Peyer's patch (tissue), 4 donors: ENCODE data around the gene AP2B1. TPM values are rescaled to one million over a fixed set of nuclear protein-coding genes. Genes with fewer than 3 reads are reported as not detected.
A peak's percentile ranks its signal among the peaks of the same experiment; 100 is the strongest.

Source experiments
- DNase-seq, 3 donors: peaks; one replicate each; pipeline ENCODE4 v3.0.0-alpha.2; 2017 to 2019
- H3K27ac ChIP-seq, 4 donors: fragments of 200-600 bp; sonication (generic); one replicate each; pipeline ENCODE4 v1.5.1; 2016 to 2019
- H3K27me3 ChIP-seq, 2 donors: fragments of 200-600 bp; sonication (generic); one replicate each; pipeline ENCODE4 v1.5.1; 2019
- H3K36me3 ChIP-seq, 3 donors: fragments of 200-600 bp; sonication (generic); one replicate each; pipeline ENCODE4 v1.5.1; 2016 to 2019
- H3K4me1 ChIP-seq, 4 donors: fragments of 200-600 bp; sonication (generic); one replicate each; pipeline ENCODE4 v1.5.1; 2016 to 2019
- H3K4me3 ChIP-seq, 4 donors: fragments of 200-600 bp; sonication (generic); 1 replicate in 3 of 4; 2 replicates in 1 of 4; pipeline ENCODE4 v1.5.1; 2016 to 2019; ENCODE audit warnings: mild to moderate bottlenecking in 1 of 4
- H3K9me3 ChIP-seq, 4 donors: fragments of 200-600 bp; sonication (generic); one replicate each; pipeline ENCODE4 v1.5.1; 2016 to 2019; ENCODE audit warnings: mild to moderate bottlenecking in 1 of 4
- POLR2A ChIP-seq, 2 donors: fragments of 450-650 bp; IDR thresholded peaks; one replicate each; pipeline ENCODE4 v1.5.1; 2017; ENCODE audit warnings: antibody characterized with exemption in 2 of 2, mild to moderate bottlenecking in 2 of 2, moderate library complexity in 2 of 2
- total RNA-seq, 4 donors: library from RNA; depleted of rRNA; stranded (reverse); fragments of >200 nt; gene quantifications; one replicate each; pipeline ENCODE4 v1.1.0, GENCODE V29; 2016
- TF ChIP-seq, protein P1 (sequence below), 6 experiments: fragments of 450-650 bp in 4 of 6; fragments of 200-600 bp in 2 of 6; sonication (generic) in 1 of 6; IDR thresholded peaks; one replicate each; pipeline ENCODE4 v1.5.1; 2017 to 2019; ENCODE audit warnings: antibody characterized with exemption in 6 of 6, mild to moderate bottlenecking in 3 of 6, moderate library complexity in 1 of 6

AP2B1 gene
- total RNA-seq, 4 donors from 2014 or later, result 46.2 to 75.3 (median 66.6) TPM

DNA sequence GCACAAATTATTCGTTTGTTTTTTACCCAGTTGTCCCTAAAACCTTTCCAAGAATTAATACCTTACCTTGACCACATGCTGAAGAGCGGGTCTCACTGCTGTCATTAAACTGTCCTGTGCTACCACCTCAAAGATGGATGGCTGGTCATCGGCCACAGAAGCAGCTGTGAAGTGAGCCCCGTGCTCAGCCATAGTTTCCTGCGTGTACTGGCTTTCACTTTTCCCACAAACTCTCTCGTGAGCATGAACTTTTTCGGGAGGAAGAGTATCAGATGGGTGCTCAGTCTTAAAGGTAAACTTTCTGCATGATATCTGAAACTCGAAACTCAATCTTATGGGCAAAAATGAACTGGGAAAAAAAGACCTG, 9.3 kb upstream of the AP2B1 start:
- Histone ChIP-seq H3K27ac (peak overlapping the region; percentile 86 to 90 (median 88)), H3K9me3 (no peaks in the 10 kb centered on the region), H3K4me1 (peaks cover 0 to 10% (median 2%) of the 10 kb centered on the region in 4 donors), H3K4me3 (peak overlapping the region; percentile 58 to 73 (median 64)), H3K36me3 (peaks cover 0 to 18% (median 0%) of the 10 kb centered on the region in 3 donors), H3K27me3 (no peaks in the 10 kb centered on the region)
- no peak for DNase-seq
- no peak for TF ChIP-seq POLR2A (IDR thresholded peaks at IDR 0.05)
- TF ChIP-seq, protein P1, sequence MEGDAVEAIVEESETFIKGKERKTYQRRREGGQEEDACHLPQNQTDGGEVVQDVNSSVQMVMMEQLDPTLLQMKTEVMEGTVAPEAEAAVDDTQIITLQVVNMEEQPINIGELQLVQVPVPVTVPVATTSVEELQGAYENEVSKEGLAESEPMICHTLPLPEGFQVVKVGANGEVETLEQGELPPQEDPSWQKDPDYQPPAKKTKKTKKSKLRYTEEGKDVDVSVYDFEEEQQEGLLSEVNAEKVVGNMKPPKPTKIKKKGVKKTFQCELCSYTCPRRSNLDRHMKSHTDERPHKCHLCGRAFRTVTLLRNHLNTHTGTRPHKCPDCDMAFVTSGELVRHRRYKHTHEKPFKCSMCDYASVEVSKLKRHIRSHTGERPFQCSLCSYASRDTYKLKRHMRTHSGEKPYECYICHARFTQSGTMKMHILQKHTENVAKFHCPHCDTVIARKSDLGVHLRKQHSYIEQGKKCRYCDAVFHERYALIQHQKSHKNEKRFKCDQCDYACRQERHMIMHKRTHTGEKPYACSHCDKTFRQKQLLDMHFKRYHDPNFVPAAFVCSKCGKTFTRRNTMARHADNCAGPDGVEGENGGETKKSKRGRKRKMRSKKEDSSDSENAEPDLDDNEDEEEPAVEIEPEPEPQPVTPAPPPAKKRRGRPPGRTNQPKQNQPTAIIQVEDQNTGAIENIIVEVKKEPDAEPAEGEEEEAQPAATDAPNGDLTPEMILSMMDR (IDR thresholded peaks at IDR 0.05), result no peak

DNA sequence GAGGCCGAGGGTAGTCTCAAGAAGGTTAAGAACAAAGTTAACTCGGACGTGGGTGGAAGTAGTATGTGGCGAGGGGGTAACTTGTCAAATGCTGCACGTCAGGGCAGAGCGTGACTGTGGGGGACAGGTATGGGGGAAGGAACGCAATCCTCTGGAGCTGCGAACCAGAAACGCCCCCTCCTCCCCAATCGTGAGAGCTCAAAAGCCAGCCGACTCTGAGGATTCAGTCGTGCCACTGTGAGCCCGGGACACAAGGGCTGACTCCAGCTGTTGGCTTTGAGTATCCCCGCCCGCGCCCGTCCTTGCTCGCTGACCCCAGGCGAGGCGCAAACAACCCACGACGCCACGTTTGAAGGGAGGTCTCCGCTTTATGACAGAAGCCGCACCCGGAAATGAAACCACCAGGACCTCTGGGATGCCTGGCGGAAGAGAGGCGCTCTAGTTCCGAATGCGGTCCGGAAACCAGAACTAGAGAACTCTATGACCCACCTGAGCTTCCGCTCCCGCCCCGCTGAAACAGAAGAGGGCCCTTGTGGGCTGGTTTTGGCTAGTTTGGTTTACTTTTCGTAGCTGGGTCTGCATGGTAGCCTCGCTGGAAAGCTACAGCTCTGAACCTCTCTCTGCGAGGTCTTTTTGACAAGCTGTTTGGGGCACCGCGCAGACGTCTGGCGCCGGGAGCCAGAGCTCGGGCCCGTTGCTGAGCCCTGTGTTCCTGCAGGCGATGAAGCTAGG, 8.8 kb upstream of the AP2B1 start, which contains the start of gene PEX12:
PEX12 (minus strand) TSS at position 375 of the 732 bp plus-strand sequence. CDS start 550 bp downstream, outside the sequence.
- DNase-seq, result peak; percentile 86 to 97 (median 92)
- TF ChIP-seq, protein P1 (IDR thresholded peaks at IDR 0.05), result no peak
- peak; percentile 53 to 75 for TF ChIP-seq POLR2A (IDR thresholded peaks at IDR 0.05)
- peak within 1 kb of the TSS; percentile 86 to 90 (median 88) for H3K27ac ChIP-seq
- H3K36me3 ChIP-seq, result peaks cover 0 to 18% (median 0%) of the 10 kb centered on the region in 3 donors
- H3K4me1 ChIP-seq, result peaks cover 0 to 10% (median 2%) of the 10 kb centered on the region in 4 donors
- H3K4me3 ChIP-seq, result peak within 1 kb of the TSS; percentile 58 to 73 (median 64)
- no peaks in the 10 kb centered on the region for H3K9me3 ChIP-seq
- no peaks in the 10 kb centered on the region for H3K27me3 ChIP-seq

DNA sequence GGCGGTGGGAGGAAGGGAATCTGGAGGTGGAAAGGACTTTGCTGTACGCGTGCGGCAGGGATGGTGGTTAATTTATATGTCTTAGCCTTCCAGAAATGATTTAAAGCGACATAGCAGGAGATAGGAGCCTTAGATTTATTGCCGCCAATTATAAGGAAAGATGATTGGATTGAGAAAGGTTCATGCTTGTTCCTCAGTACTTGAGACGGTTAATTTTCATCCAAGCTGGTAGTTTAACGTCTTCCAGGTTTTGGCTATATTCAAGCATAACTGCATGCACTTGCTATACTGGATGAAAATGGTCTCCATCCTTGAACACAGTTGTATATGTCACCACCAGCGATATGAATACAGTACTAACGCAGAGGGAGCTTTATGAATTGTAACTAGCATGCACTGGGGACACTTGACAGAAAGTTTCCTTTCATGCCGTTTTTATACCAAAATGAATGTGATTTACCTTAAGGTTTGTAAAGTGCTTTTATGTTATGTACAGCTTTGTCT, 8.1 kb upstream of the AP2B1 start:
- Histone ChIP-seq H3K4me1 (peaks cover 0 to 10% (median 2%) of the 10 kb centered on the region in 4 donors), H3K36me3 (peaks cover 0 to 15% (median 0%) of the 10 kb centered on the region in 3 donors), H3K9me3 (no peaks in the 10 kb centered on the region), H3K4me3 (peak overlapping the region; percentile 58 to 73 (median 64)), H3K27ac (peak overlapping the region; percentile 86 to 90 (median 88)), H3K27me3 (no peaks in the 10 kb centered on the region)
- TF ChIP-seq POLR2A (IDR thresholded peaks at IDR 0.05), result no peak
- no peak for DNase-seq

DNA sequence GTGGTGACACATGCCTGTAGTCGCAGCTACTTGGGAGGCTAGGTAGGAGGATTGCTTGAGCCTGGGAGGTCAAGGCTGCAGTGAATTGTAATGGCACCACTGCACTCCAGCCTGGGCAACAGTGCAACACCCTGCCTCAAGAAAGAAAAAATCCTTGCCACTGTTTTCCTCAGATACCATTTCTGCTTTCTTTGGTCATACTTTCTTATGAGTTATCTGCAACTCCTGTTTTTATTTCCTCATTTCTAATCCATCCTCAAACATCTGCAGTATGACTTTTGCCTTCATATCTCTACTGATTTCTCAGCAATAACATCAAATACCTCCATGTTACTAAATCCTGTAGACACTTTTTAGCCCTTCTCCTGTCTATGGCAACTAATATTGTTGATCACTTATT, 3.1 kb upstream of the AP2B1 start:
- Histone ChIP-seq H3K9me3 (no peaks in the 10 kb centered on the region), H3K36me3 (no peaks in the 10 kb centered on the region), H3K4me1 (peaks cover 0 to 13% (median 5%) of the 10 kb centered on the region in 4 donors), H3K27me3 (no peaks in the 10 kb centered on the region), H3K4me3 (no peak overlapping the region), H3K27ac (no peak overlapping the region)
- no peak for TF ChIP-seq POLR2A (IDR thresholded peaks at IDR 0.05)
- TF ChIP-seq, protein P1 (IDR thresholded peaks at IDR 0.05), result no peak
- no peak for DNase-seq

DNA sequence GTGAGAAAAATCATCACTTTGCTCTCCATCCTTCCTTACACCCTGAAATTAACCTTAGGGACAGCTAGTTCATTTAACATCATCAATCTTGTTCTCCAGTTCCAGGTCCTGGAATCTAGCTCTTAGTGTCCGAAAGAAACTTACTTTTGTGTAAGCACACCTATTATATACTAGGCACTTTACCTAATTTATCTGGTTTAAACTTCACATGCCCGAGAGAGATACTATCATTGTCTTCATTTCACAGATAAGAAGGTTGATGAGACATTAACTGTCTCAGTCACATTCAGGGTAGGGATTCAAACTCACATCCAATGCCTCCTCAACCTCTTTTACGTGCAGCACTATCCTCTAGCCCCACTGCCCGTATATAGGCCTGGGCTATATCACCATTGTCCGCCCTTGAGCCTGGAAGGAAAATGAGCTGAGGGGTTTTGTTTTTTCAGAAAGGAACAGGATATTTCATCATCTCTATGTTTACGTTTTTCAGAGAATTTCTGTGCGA, 501 bp upstream of the AP2B1 start:
- peak overlapping the region; percentile 85 to 98 (median 91) for H3K27ac ChIP-seq
- no peaks in the 10 kb centered on the region for H3K9me3 ChIP-seq
- peaks cover 0 to 17% (median 6%) of the 10 kb centered on the region in 4 donors for H3K4me1 ChIP-seq
- peak overlapping the region; percentile 69 to 91 (median 78) for H3K4me3 ChIP-seq
- TF ChIP-seq POLR2A (IDR thresholded peaks at IDR 0.05), result no peak
- TF ChIP-seq, protein P1 (IDR thresholded peaks at IDR 0.05), result no peak
- no peak for DNase-seq
- H3K27me3 ChIP-seq, result no peaks in the 10 kb centered on the region
- no peaks in the 10 kb centered on the region for H3K36me3 ChIP-seq
